Gastroesophageal sphincter (tissue), 2 donors: Measurements from ENCODE around the gene CD276.

Experiments
- EP300 ChIP-seq: sonication (generic); formaldehyde crosslinking; IDR thresholded peaks from one replicate; pipeline ENCODE4 v1.6.1; 2017; ENCODE audit warnings: antibody characterized with exemption, mild to moderate bottlenecking
- POLR2A ChIP-seq, 2 donors: fragments of 450-650 bp; IDR thresholded peaks; one replicate each; pipeline ENCODE4 v1.6.1; 2017; ENCODE audit warnings: antibody characterized with exemption in 2 of 2, mild to moderate bottlenecking in 2 of 2, moderate library complexity in 1 of 2

DNA sequence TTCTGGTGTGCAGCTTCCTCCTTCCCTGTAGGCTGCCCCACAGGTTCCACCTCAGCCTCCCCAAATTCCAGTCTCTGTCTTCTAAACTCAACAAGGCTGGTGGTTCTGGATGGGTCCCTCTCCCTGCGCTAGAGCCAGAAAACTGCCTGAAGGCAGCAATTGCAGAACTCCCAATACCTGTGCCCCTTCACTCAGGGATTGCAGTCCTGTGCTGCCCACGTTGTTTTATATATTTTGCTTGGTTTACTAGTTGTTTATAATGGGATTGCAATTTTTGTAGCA, 36.2 kb upstream of the CD276 start:
- TF ChIP-seq POLR2A (IDR thresholded peaks at IDR 0.05) (no peak), EP300 (no peak)
